SK-N-SH (cell line): ENCODE results near the gene USP40. TPM values are rescaled to one million over a fixed set of nuclear protein-coding genes. Genes with fewer than 3 reads are reported as not detected.

Experiments used
- CTCF ChIA-PET: fragments of 300-600, 350-600 bp; formaldehyde crosslinking; extraction: SDS; loops from one replicate; lab custom pipeline; 2021; lab: Yijun Ruan, JAX
- POLR2A ChIA-PET: fragments of 350-600 bp; sonication (Branson Sonifier 250); formaldehyde crosslinking; extraction: SDS; loops from one replicate; lab custom pipeline; 2020; ENCODE audit warnings: antibody characterized with exemption, inconsistent platforms; lab: Yijun Ruan, JAX
- DNase-seq: peaks from one replicate; pipeline ENCODE4 v3.0.0; 2012
- H2AFZ ChIP-seq: fragments of 200-600 bp; sonication (generic); 2 replicates; pipeline ENCODE4 v1.8.1; 2016; ENCODE audit warnings: antibody characterized with exemption, mild to moderate bottlenecking, low read depth
- H3F3A ChIP-seq: fragments of 200-600 bp; sonication (generic); replicated peaks from 2 replicates; pipeline ENCODE3; 2016; ENCODE audit warnings: antibody characterized with exemption, mild to moderate bottlenecking; ENCODE audit not compliant: insufficient read depth
- H3K27ac ChIP-seq, 2 experiments: fragments of 200-500 bp in 1 of 2; fragments of 200-600 bp in 1 of 2; sonication (Bioruptor generic) in 1 of 2; sonication (generic), shearing (Covaris generic) in 1 of 2; 2 replicates each; pipeline versions ENCODE4 v1.5.1 to v1.6.1; 2014 to 2016; ENCODE audit warnings: low read depth in 2 of 2, inconsistent platforms in 1 of 2, low read length in 1 of 2, mild to moderate bottlenecking in 1 of 2, mixed read lengths in 1 of 2
- H3K27me3 ChIP-seq: fragments of 200-600 bp; sonication (generic), shearing (Covaris generic); 2 replicates; pipeline ENCODE4 v1.6.1; 2016; ENCODE audit warnings: mixed run types; ENCODE audit not compliant: insufficient read depth
- H3K36me3 ChIP-seq, 2 experiments: fragments of 200-500 bp in 1 of 2; fragments of 200-600 bp in 1 of 2; sonication (Bioruptor generic) in 1 of 2; sonication (generic) in 1 of 2; replicated peaks in 1 of 2; 2 replicates each; pipeline versions ENCODE3 to v1.5.1; 2014 to 2016; ENCODE audit warnings: low read length in 1 of 2, mild to moderate bottlenecking in 1 of 2; ENCODE audit not compliant: insufficient read depth in 2 of 2, control insufficient read depth in 1 of 2
- H3K4me1 ChIP-seq, 2 experiments: fragments of 200-500 bp in 1 of 2; fragments of 200-600 bp in 1 of 2; sonication (Bioruptor generic) in 1 of 2; sonication (generic), shearing (Covaris generic) in 1 of 2; 2 replicates each; pipeline versions ENCODE4 v1.5.1 to v1.6.1; 2014 to 2016; ENCODE audit warnings: low read depth in 1 of 2, low read length in 1 of 2, mixed run types in 1 of 2; ENCODE audit not compliant: insufficient read depth in 2 of 2, control insufficient read depth in 1 of 2
- H3K4me2 ChIP-seq: fragments of 200-600 bp; sonication (generic), shearing (Covaris generic); 2 replicates; pipeline ENCODE4 v1.6.1; 2017; ENCODE audit warnings: mixed run types
- H3K4me3 ChIP-seq, 2 experiments: fragments of 200-500 bp in 1 of 2; fragments of 200-600 bp in 1 of 2; sonication (Bioruptor generic) in 1 of 2; sonication (generic), shearing (Covaris generic) in 1 of 2; 2 replicates each; pipeline versions ENCODE4 v1.5.1 to v1.8.1; 2014 to 2016; ENCODE audit warnings: low read depth in 2 of 2, inconsistent platforms in 1 of 2, low read length in 1 of 2, mild to moderate bottlenecking in 1 of 2, mixed read lengths in 1 of 2, moderate library complexity in 1 of 2
- H3K79me2 ChIP-seq: fragments of 200-600 bp; sonication (generic); 2 replicates; pipeline ENCODE4 v1.8.1; 2017; ENCODE audit warnings: mild to moderate bottlenecking; ENCODE audit not compliant: insufficient read depth
- H3K9ac ChIP-seq: fragments of 200-600 bp; sonication (generic); 2 replicates; pipeline ENCODE4 v1.6.1; 2017; ENCODE audit warnings: mixed run types
- H3K9me2 ChIP-seq: fragments of 200-600 bp; sonication (generic); 2 replicates; pipeline ENCODE4 v1.6.1; 2017; ENCODE audit warnings: mixed run types
- H3K9me3 ChIP-seq: fragments of 200-600 bp; sonication (generic); 2 replicates; pipeline ENCODE4 v1.6.1; 2017; ENCODE audit warnings: mixed run types, mild to moderate bottlenecking, moderate library complexity
- H4K20me1 ChIP-seq: fragments of 200-600 bp; sonication (generic); 2 replicates; pipeline ENCODE4 v1.6.1; 2017; ENCODE audit warnings: mild to moderate bottlenecking, mixed run types; ENCODE audit not compliant: insufficient read depth
- CHD2 ChIP-seq: fragments of 150-350 bp; IDR thresholded peaks from 2 replicates; pipeline ENCODE4 v1.6.1; 2018; ENCODE audit warnings: low read length; ENCODE audit not compliant: partially characterized antibody
- CTCF ChIP-seq: fragments of 200-600 bp; sonication (generic); IDR thresholded peaks from 2 replicates; pipeline ENCODE4 v1.6.1; 2017; ENCODE audit warnings: antibody characterized with exemption, mild to moderate bottlenecking, moderate library complexity
- ELF1 ChIP-seq: IDR thresholded peaks from 2 replicates; pipeline ENCODE4 v1.4.0; 2012
- EZH2phosphoT487 ChIP-seq: fragments of 200-600 bp; sonication (generic); IDR thresholded peaks from 2 replicates; pipeline ENCODE4 v1.6.1; 2017; ENCODE audit warnings: low read depth, mixed run types, mild to moderate bottlenecking, antibody characterized with exemption, moderate library complexity, borderline replicate concordance
- FOSL2 ChIP-seq: IDR thresholded peaks from 2 replicates; pipeline ENCODE4 v1.4.0; 2012; ENCODE audit warnings: low read depth, mild to moderate bottlenecking, moderate library complexity, borderline replicate concordance
- FOXM1 ChIP-seq: IDR thresholded peaks from 2 replicates; pipeline ENCODE4 v1.4.0; 2012; ENCODE audit warnings: low read depth, mild to moderate bottlenecking
- GABPA ChIP-seq: IDR thresholded peaks from 2 replicates; pipeline ENCODE4 v1.4.0; 2012; ENCODE audit warnings: low read depth, mild to moderate bottlenecking
- IRF3 ChIP-seq: fragments of 150-350 bp; IDR thresholded peaks from 2 replicates; pipeline ENCODE4 v1.6.1; 2016; ENCODE audit warnings: mild to moderate bottlenecking, low read depth, low read length
- JUND ChIP-seq: IDR thresholded peaks from 2 replicates; pipeline ENCODE4 v1.4.0; 2012
- MXI1 ChIP-seq: IDR thresholded peaks from 2 replicates; pipeline ENCODE4 v1.6.1; 2012; ENCODE audit warnings: mild to moderate bottlenecking, low read depth, low read length, improper control_type of control experiment
- NFIC ChIP-seq: IDR thresholded peaks from 2 replicates; pipeline ENCODE4 v1.4.0; 2012; ENCODE audit warnings: borderline replicate concordance
- PBX3 ChIP-seq: IDR thresholded peaks from 2 replicates; pipeline ENCODE4; 2012
- POLR2AphosphoS5 ChIP-seq: IDR thresholded peaks from 2 replicates; pipeline ENCODE4 v1.6.1; 2012; ENCODE audit warnings: low read depth, low read length
- RCOR1 ChIP-seq: fragments of 150-350 bp; IDR thresholded peaks from 2 replicates; pipeline ENCODE4 v1.6.1; 2017; ENCODE audit warnings: antibody characterized with exemption, low read length
- RFX5 ChIP-seq: IDR thresholded peaks from 2 replicates; pipeline ENCODE4 v1.6.1; 2012; ENCODE audit warnings: mild to moderate bottlenecking, improper control_type of control experiment, low read length
- RXRA ChIP-seq: IDR thresholded peaks from 2 replicates; pipeline ENCODE4 v1.4.0; 2012; ENCODE audit warnings: low read depth, mild to moderate bottlenecking, borderline replicate concordance
- SMC3 ChIP-seq: IDR thresholded peaks from 2 replicates; pipeline ENCODE4 v1.6.1; 2012; ENCODE audit warnings: low read depth, low read length, improper control_type of control experiment
- TAF1 ChIP-seq: IDR thresholded peaks from 2 replicates; pipeline ENCODE4 v1.6.1; 2012; ENCODE audit warnings: low read depth, mild to moderate bottlenecking, low read length, moderate library complexity, borderline replicate concordance
- TCF12 ChIP-seq: IDR thresholded peaks from 2 replicates; pipeline ENCODE4 v1.4.0; 2012
- USF1 ChIP-seq: IDR thresholded peaks from 2 replicates; pipeline ENCODE4 v1.4.0; 2012; ENCODE audit warnings: low read depth, borderline replicate concordance
- USF2 ChIP-seq: fragments of 150-350 bp; IDR thresholded peaks from 2 replicates; pipeline ENCODE4 v1.6.1; 2017; ENCODE audit warnings: antibody characterized with exemption, low read length, low read depth, borderline replicate concordance
- WGBS: methylation state at CpG from one replicate; pipeline ENCODE4 v1.1.6; 2017; ENCODE audit warnings: low lambda C conversion rate; 5-methylcytosine and 5-hydroxymethylcytosine counted together
- polyA plus RNA-seq, 3 experiments: library from polyadenylated mRNA; depleted of rRNA; stranded (reverse); fragments of >200 nt; gene quantifications; 2 replicates each; pipeline ENCODE4 v1.2.3, GENCODE V29; 2012

USP40 gene
- polyA plus RNA-seq, 1 of the 3 experiments (the other 2 are of a cell fraction), result 37.0 TPM

GRCh38 chr2:233430651-233431050, 135.9 kb downstream of the USP40 start:
- H3K9me2 ChIP-seq, result no peaks in the 10 kb centered on the region
- DNase-seq, result no peak
- peaks cover 0 to 34% of the 10 kb centered on the region in 2 experiments; a peak in 3 of 4 replicates for H3K4me1 ChIP-seq
- 97% methylated on average over 1 of the region's 1 CpG for WGBS
- CTCF ChIA-PET, result interaction anchor here (2.3 kb wide), 1 partner anchor 13 kb away, joined by 7 read pairs; no protein-coding TSS in a partner anchor
- H3K9me3 ChIP-seq, result no peaks in the 10 kb centered on the region
- no peaks in the 10 kb centered on the region for H3K27me3 ChIP-seq
- POLR2A ChIA-PET, result no interaction called here
- no peak overlapping the region; the same call in 1 of the 2 replicates for H2AFZ ChIP-seq
- H3F3A ChIP-seq, result peaks cover 15% of the 10 kb centered on the region
- H3K79me2 ChIP-seq, result peaks cover 69% of the 10 kb centered on the region
- no peaks in the 10 kb centered on the region for H4K20me1 ChIP-seq
- no peak for TF ChIP-seq GABPA
- TF ChIP-seq ELF1, result no peak
- TF ChIP-seq CTCF, result no peak
- TF ChIP-seq TAF1, result no peak
- no peak for TF ChIP-seq CHD2
- no peak for TF ChIP-seq RCOR1
- no peak for TF ChIP-seq RFX5
- no peak for TF ChIP-seq USF2
- H3K27ac ChIP-seq, result peak overlapping the region in 1 of 2 experiments; percentile 92; a peak in 2 of 4 replicates
- H3K9ac ChIP-seq, result peak overlapping the region; percentile 37; the same call in 1 of the 2 replicates
- H3K36me3 ChIP-seq, result peaks cover 0 to 8% of the 10 kb centered on the region in 2 experiments
- H3K4me2 ChIP-seq, result no peak overlapping the region; the same call in 1 of the 2 replicates
- no peak overlapping the region for H3K4me3 ChIP-seq

- ChIA-PET CTCF (interaction anchor here (0.9 to 5.1 kb wide), 2 partner anchors 12 to 14 kb away, joined by 3 to 29 read pairs; no protein-coding TSS in a partner anchor), POLR2A (no interaction called here)
- WGBS, result 7% methylated on average over 4 of the region's 4 CpGs
- Histone ChIP-seq H3K9me2 (no peaks in the 10 kb centered on the region), H3K27ac (peak overlapping the region in 1 of 2 experiments; percentile 92; a peak in 3 of 4 replicates), H3K4me1 (peaks cover 0 to 34% of the 10 kb centered on the region in 2 experiments; a peak in 3 of 4 replicates), H3K9me3 (no peaks in the 10 kb centered on the region), H4K20me1 (no peaks in the 10 kb centered on the region), H3K4me2 (peak overlapping the region; percentile 54; the same call in 1 of the 2 replicates), H3K79me2 (peaks cover 74% of the 10 kb centered on the region), H2AFZ (no peak overlapping the region), H3F3A (peaks cover 15% of the 10 kb centered on the region), H3K9ac (peak overlapping the region; percentile 46; the same call in 1 of the 2 replicates), H3K27me3 (no peaks in the 10 kb centered on the region), H3K36me3 (peaks cover 0 to 4% of the 10 kb centered on the region in 2 experiments), H3K4me3 (no peak overlapping the region)
- no peak for DNase-seq
- TF ChIP-seq FOXM1, result no peak
- peak; percentile 69 for TF ChIP-seq PBX3
- TF ChIP-seq EZH2phosphoT487, result no peak
- no peak for TF ChIP-seq IRF3
- peak; percentile 29; the same call in 1 of the 2 replicates for TF ChIP-seq POLR2AphosphoS5
- TF ChIP-seq RXRA, result peak; percentile 84
- TF ChIP-seq GABPA, result no peak
- peak; percentile 82 for TF ChIP-seq ELF1
- peak; percentile 84 for TF ChIP-seq TCF12
- TF ChIP-seq FOSL2, result peak; percentile 73; the same call in 1 of the 2 replicates
- TF ChIP-seq TAF1, result no peak
- TF ChIP-seq RCOR1, result no peak
- no peak for TF ChIP-seq USF1
- peak; percentile 85 for TF ChIP-seq JUND
- no peak for TF ChIP-seq CHD2
- TF ChIP-seq MXI1, result no peak
- no peak for TF ChIP-seq SMC3
- no peak for TF ChIP-seq USF2
- peak; percentile 79; the same call in 1 of the 2 replicates for TF ChIP-seq NFIC
Measured at GRCh38 chr2:233430081-233430480, 136.5 kb downstream of the USP40 start.
